ENCODE results near the gene AMFR.
"Not testable (repeated sequence)": the region's sequence is repeated elsewhere in the genome, so short reads cannot be mapped to it uniquely, and the experiment has no call there.

The AMFR gene

DNA sequence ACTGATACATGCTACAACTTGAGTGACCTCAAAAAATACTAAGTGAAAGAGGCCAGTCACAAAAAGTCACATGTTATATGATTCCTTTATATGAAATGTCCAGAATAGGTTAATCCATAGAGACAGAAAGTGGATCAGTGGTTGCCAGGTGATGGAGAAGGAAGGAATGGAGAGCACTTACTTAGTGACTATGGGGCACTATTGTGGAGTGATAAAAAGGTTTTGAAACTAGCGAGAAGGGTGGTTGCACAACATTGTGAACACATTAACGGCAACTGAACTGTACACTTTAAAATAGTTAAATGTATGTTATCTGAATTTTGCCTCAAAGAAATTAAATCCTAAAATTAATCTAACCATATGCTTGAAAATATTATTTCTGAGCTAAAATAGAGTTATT, 25.9 kb downstream of the AMFR start:
- H3K4me3 ChIP-seq (ENCODE audit: low read depth, low read length) = no peak overlapping the region
- DNase-seq (ENCODE audit: low read depth) = no peak
- TF ChIP-seq CTCF (IDR thresholded peaks at IDR 0.05; ENCODE audit: low read depth, low read length, missing control alignments) = no peak

DNA sequence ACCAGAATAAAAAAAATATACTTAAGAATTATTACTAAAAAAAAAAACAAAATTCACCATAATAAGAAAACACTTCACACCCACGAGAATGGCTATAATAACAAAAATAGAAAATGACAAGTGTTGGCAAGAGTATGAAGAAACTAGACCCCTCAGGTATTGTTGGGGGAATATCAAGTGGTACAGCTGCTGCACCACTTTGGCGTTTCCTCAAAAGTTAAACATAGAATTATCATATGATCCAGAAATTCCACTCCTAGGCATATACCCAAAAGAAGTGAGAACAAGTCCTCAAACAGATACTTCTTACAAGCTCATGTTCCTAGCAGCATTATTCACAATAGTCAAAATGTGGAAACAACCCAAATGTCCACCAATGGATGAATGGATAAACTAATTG, 26.3 kb downstream of the AMFR start:
- no peak overlapping the region for H3K4me3 ChIP-seq (ENCODE audit: low read depth, low read length)
- TF ChIP-seq CTCF (IDR thresholded peaks at IDR 0.05; ENCODE audit: low read depth, low read length, missing control alignments) = no peak
- DNase-seq (ENCODE audit: low read depth) = no peak

DNA sequence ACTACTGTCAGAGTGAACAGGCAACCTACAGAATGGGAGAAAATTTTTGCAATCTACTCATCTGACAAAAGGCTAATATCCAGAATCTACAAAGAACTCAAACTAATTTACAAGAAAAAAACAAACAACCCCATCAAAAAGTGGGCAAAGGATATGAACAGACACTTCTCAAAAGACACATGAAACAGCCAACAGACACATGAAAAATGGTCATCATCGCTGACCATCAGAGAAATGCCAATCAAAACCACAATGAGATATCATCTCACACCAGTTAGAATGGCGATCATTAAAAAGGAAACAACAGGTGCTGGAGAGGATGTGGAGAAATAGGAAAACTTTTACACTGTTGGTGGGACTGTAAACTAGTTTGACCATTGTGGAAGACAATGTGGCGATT, 28.6 kb downstream of the AMFR start:
- not testable (repeated sequence) for H3K4me3 ChIP-seq (ENCODE audit: low read depth, low read length); DNase-seq (ENCODE audit: low read depth)

GRCh38 chr16:56389554-56389953, 35.8 kb downstream of the AMFR start:
- no peak for DNase-seq (ENCODE audit: low read depth)
- no peak for TF ChIP-seq CTCF (IDR thresholded peaks at IDR 0.05; ENCODE audit: low read depth, low read length, missing control alignments)
- H3K4me3 ChIP-seq (ENCODE audit: low read depth, low read length) = no peak overlapping the region

GRCh38 chr16:56388209-56388608, 37.1 kb downstream of the AMFR start:
- DNase-seq (ENCODE audit: low read depth) = no peak
- no peak overlapping the region for H3K4me3 ChIP-seq (ENCODE audit: low read depth, low read length)
- TF ChIP-seq CTCF (IDR thresholded peaks at IDR 0.05; ENCODE audit: low read depth, low read length, missing control alignments) = no peak

DNA sequence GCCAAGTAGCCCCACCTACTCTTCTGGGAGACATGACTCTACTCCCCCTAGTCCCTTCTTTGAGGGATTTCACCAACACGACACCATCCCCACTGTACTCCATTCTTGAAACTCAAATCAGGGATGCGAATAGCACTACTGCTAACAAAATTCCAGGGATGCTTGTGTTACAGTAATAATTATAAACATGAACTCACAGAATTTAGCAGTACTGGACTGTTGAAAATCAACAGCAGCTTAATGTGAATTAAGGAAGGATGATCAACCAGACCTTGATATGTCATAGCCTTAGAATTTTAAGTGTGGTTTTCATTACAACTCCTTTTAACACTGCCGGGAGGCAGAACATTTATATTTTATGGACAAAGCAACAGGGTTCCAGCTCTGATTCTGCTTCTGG, 37.9 kb downstream of the AMFR start:
- TF ChIP-seq CTCF (IDR thresholded peaks at IDR 0.05; ENCODE audit: low read depth, low read length, missing control alignments) = no peak
- H3K4me3 ChIP-seq (ENCODE audit: low read depth, low read length) = no peak overlapping the region
- no peak for DNase-seq (ENCODE audit: low read depth)

DNA sequence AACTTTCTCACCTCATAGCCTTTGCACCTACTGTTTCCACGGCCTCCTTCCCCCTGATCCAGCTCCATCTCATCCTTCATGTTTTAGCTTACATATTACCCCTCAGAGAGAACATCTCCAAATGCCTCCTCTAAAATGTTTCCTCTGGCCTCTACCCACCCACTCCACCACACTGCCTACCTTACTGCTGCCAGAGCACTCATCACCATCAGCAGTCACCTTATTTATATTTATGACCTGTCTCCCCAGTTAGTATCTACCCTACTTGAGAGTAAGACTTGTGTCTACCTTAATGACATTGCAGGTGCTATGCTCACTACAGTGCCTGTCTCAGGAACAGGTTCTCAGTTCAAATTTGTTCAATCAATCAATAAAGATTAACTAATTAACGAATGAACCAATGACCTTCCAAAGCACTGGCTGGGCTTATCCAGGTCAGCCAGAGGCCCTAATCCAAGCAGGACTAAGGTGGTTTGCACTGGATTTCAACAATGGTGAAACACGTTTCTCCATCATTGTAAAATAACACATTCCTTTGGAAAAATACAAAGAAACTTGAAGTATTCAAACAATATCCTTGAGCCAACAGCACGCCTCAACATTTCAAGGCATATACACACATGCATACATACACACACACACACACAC, 41.1 kb downstream of the AMFR start:
- DNase-seq (ENCODE audit: low read depth) = no peak

More for the DNA sequence above, 41.1 kb downstream of the AMFR start:
- H3K4me3 ChIP-seq (ENCODE audit: low read depth, low read length) = no peak overlapping the region
- TF ChIP-seq CTCF (IDR thresholded peaks at IDR 0.05; ENCODE audit: low read depth, low read length, missing control alignments) = no peak

All from GM12864 (cell line).